ENCODE data around the gene SALL3.

The SALL3 gene

GRCh38 chr18:79026491-79026890, 46.9 kb downstream of the SALL3 start:
- Mint-ChIP-seq H3K27ac (no peak overlapping the region), H3K9me3 (peaks cover 21% of the 10 kb centered on the region), H3K27me3 (no peaks in the 10 kb centered on the region), H3K4me3 (no peak overlapping the region), H3K4me1 (no peaks in the 10 kb centered on the region), H3K36me3 (ENCODE audit: low read depth) (no peaks in the 10 kb centered on the region)
- ATAC-seq (no peak), DNase-seq (no peak)

DNA sequence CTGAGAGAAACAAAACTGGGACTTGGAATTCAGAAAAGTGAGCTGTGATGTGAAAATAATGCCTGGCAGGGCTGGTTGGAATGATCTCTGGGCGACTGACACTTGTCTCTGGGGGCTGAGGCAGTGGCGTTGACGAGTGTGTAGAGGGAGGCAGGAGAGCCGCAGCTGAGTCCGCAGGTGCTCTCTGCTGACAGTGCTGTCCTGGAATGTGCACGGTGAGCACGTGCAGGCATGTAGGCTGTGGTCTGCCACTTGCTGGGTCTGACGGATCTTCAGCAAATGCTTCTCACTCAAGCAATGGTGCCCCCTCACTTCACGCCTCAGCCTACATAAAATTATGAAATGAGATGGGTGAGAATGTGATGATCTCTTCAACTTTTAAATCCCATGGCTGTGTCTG, 51.1 kb downstream of the SALL3 start:
- peaks cover 21% of the 10 kb centered on the region for H3K9me3 Mint-ChIP-seq
- no peaks in the 10 kb centered on the region for H3K36me3 Mint-ChIP-seq (ENCODE audit: low read depth)
- ATAC-seq, result no peak
- H3K4me3 Mint-ChIP-seq, result no peak overlapping the region
- H3K27me3 Mint-ChIP-seq, result no peaks in the 10 kb centered on the region
- no peak for DNase-seq
- H3K4me1 Mint-ChIP-seq, result no peaks in the 10 kb centered on the region
- no peak overlapping the region for H3K27ac Mint-ChIP-seq

DNA sequence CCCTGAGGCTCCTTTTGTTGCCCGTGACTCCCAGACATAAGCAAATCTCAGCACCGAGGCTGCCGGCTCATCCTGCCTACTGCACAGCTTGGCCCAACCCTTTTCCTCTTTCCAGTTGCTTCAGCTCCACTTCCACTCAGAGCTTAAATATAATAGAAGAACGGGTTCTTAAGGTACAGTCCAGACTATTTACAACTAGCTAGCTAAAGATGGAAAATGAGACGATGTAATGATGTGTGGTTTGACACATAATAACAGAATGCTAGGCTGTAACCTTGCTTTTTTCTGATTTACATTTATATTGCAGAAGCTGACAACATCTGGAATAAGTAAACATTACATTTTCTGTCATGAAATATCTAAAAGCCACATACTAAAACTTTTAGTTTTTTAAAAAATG, 62.7 kb downstream of the SALL3 start:
- H3K4me1 Mint-ChIP-seq, result no peaks in the 10 kb centered on the region
- ATAC-seq (no peak), DNase-seq (no peak)
- no peaks in the 10 kb centered on the region for H3K36me3 Mint-ChIP-seq (ENCODE audit: low read depth)
- H3K27ac Mint-ChIP-seq, result no peak overlapping the region
- H3K27me3 Mint-ChIP-seq, result peaks cover 11% of the 10 kb centered on the region
- H3K9me3 Mint-ChIP-seq, result no peaks in the 10 kb centered on the region
- no peak overlapping the region for H3K4me3 Mint-ChIP-seq

DNA sequence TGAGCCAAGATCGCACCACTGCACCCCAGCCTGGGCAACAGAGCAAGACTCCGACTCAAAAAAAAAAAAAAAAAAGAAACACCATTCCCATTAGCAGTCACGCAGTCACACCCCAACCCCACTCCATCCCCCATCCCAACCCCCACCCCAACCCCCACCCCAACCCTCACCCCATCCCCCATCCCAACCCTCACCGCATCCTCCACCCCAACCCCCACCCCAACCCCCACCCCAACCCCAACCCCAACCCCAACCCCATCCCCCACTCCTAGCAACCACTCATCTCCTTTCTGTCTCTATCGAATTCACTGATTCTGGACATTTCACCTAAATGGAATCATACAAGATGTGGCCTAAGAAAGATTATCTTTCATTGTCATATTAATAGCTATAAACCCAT, 63.7 kb downstream of the SALL3 start:
- Mint-ChIP-seq H3K36me3 (ENCODE audit: low read depth) (no peaks in the 10 kb centered on the region), H3K4me3 (no peak overlapping the region), H3K27me3 (peaks cover 11% of the 10 kb centered on the region), H3K27ac (no peak overlapping the region), H3K4me1 (no peaks in the 10 kb centered on the region), H3K9me3 (no peaks in the 10 kb centered on the region)
- DNase-seq (no peak), ATAC-seq (no peak)

DNA sequence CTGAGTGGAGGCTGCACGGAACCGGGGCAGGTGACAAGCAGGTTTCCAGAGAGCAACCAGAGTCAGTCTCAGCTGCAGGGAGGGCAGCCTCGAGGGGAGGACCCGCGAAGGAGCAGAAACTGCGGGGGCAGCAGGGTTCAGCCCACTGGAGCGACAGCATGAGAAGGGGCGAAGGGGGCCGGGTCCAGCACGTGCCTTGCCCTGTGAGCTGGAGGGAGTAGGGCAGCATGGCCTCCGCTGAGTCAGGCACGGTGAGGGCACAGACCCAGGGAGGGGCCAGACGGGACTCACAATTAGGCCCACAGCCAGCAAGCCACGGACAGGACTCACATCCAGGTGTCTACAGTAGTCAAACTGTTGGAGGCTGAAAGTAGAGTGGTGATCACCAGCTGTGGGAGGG, 66.9 kb downstream of the SALL3 start:
- Mint-ChIP-seq H3K4me3 (no peak overlapping the region), H3K27me3 (peaks cover 5% of the 10 kb centered on the region), H3K4me1 (no peaks in the 10 kb centered on the region), H3K27ac (no peak overlapping the region), H3K9me3 (no peaks in the 10 kb centered on the region), H3K36me3 (ENCODE audit: low read depth) (no peaks in the 10 kb centered on the region)
- ATAC-seq (no peak), DNase-seq (no peak)

GRCh38 chr18:79047556-79048244, 68.1 kb downstream of the SALL3 start:
- no peaks in the 10 kb centered on the region for H3K4me1 Mint-ChIP-seq
- DNase-seq (no peak), ATAC-seq (no peak)
- H3K27me3 Mint-ChIP-seq, result peaks cover 8% of the 10 kb centered on the region
- H3K36me3 Mint-ChIP-seq (ENCODE audit: low read depth), result no peaks in the 10 kb centered on the region
- no peaks in the 10 kb centered on the region for H3K9me3 Mint-ChIP-seq
- no peak overlapping the region for H3K4me3 Mint-ChIP-seq
- no peak overlapping the region for H3K27ac Mint-ChIP-seq

GRCh38 chr18:79048245-79048632, 68.6 kb downstream of the SALL3 start:
- no peaks in the 10 kb centered on the region for H3K36me3 Mint-ChIP-seq (ENCODE audit: low read depth)
- no peaks in the 10 kb centered on the region for H3K9me3 Mint-ChIP-seq
- no peaks in the 10 kb centered on the region for H3K4me1 Mint-ChIP-seq
- H3K4me3 Mint-ChIP-seq, result no peak overlapping the region
- ATAC-seq (no peak), DNase-seq (no peak)
- H3K27me3 Mint-ChIP-seq, result peaks cover 6% of the 10 kb centered on the region
- H3K27ac Mint-ChIP-seq, result no peak overlapping the region

GRCh38 chr18:79049506-79049905, 69.9 kb downstream of the SALL3 start:
- DNase-seq (no peak), ATAC-seq (no peak)
- Mint-ChIP-seq H3K4me3 (no peak overlapping the region), H3K27ac (no peak overlapping the region), H3K27me3 (peaks cover 6% of the 10 kb centered on the region), H3K9me3 (no peaks in the 10 kb centered on the region), H3K4me1 (no peaks in the 10 kb centered on the region), H3K36me3 (ENCODE audit: low read depth) (no peaks in the 10 kb centered on the region)
